GM12878 (cell line): ENCODE data around the gene FYB1. TPM values are rescaled to one million over a fixed set of nuclear protein-coding genes. Genes with fewer than 3 reads are reported as not detected.

ENCODE experiments used
- ATAC-seq: fragments of 200-7000 bp; cut with Tn5 transposase; 3 replicates; pipeline ENCODE4 v1.9.1; 2020; ENCODE audit warnings: mild to moderate bottlenecking, moderate library complexity
- BruUV-seq: library from RNA; stranded (reverse); fragments of 400-500 nt; replicated peaks from 2 replicates; lab custom pipeline; 2021; lab: Mats Ljungman, UMichigan
- CTCF ChIA-PET: fragments of 300-600 bp; sonication (Branson Sonifier 250); formaldehyde crosslinking; extraction: SDS; loops from one replicate; lab custom pipeline; 2021; ENCODE audit warnings: inconsistent platforms; lab: Yijun Ruan, JAX
- POLR2A ChIA-PET: fragments of 350-600 bp; formaldehyde crosslinking; extraction: SDS; loops from one replicate; lab custom pipeline; 2021; ENCODE audit warnings: inconsistent platforms; lab: Charles Lee
- RAD21 ChIA-PET: fragments of 300-600 bp; sonication (Branson Sonifier 250); formaldehyde crosslinking; loops from one replicate; lab custom pipeline; 2023; ENCODE audit warnings: antibody characterized with exemption; ENCODE audit not compliant: unreplicated experiment; lab: Charles Lee
- SMC1A ChIA-PET: fragments of 300-600 bp; sonication (Branson Sonifier 250); formaldehyde crosslinking; loops from one replicate; lab custom pipeline; 2023; ENCODE audit not compliant: unreplicated experiment, uncharacterized antibody; lab: Charles Lee
- DNase-seq: peaks from one replicate; pipeline ENCODE4 v3.0.0-alpha.2; 2011; ENCODE audit warnings: low read depth, low spot score
- FAIRE-seq: peaks from 3 replicates; lab custom pipeline; 2011; peaks lifted over from hg19 to GRCh38; lab: Jason Lieb, UNC
- H2AFZ ChIP-seq: 2 replicates; pipeline ENCODE4 v1.6.0; 2011; ENCODE audit warnings: low read depth, low read length, control low read depth; ENCODE audit not compliant: control insufficient read depth
- H3K27ac ChIP-seq: 2 replicates; pipeline ENCODE4 v1.5.1; 2011; ENCODE audit warnings: control low read depth; ENCODE audit not compliant: control insufficient read depth, insufficient read depth
- H3K27me3 ChIP-seq, 2 experiments: replicated peaks in 1 of 2; 2 replicates each; pipeline versions ENCODE4 v1.6.0 to v1.6.1; 2011; ENCODE audit warnings: low read length in 1 of 2; ENCODE audit not compliant: control insufficient read depth in 2 of 2, insufficient read depth in 2 of 2
- H3K36me3 ChIP-seq, 2 experiments: 2 replicates each; pipeline ENCODE4 v1.5.1; 2011; ENCODE audit warnings: low read length in 1 of 2; ENCODE audit not compliant: control insufficient read depth in 2 of 2, insufficient read depth in 2 of 2
- H3K4me1 ChIP-seq: 2 replicates; pipeline ENCODE4 v1.6.1; 2011; ENCODE audit warnings: mild to moderate bottlenecking, low read length, moderate library complexity, mixed read lengths; ENCODE audit not compliant: control insufficient read depth, insufficient read depth
- H3K4me2 ChIP-seq: 2 replicates; pipeline ENCODE4 v1.6.0; 2011; ENCODE audit warnings: control low read depth; ENCODE audit not compliant: control insufficient read depth, insufficient read depth
- H3K4me3 ChIP-seq: fragments of 200-600 bp; sonication (generic); 2 replicates; pipeline ENCODE4 v1.5.1; 2016
- H3K79me2 ChIP-seq: 2 replicates; pipeline ENCODE4 v1.6.0; 2011; ENCODE audit warnings: low read length; ENCODE audit not compliant: control insufficient read depth, insufficient read depth
- H3K9ac ChIP-seq: 2 replicates; pipeline ENCODE4 v1.8.0; 2011; ENCODE audit warnings: low read length, control low read depth, mixed read lengths; ENCODE audit not compliant: control insufficient read depth, insufficient read depth
- H3K9me3 ChIP-seq: replicated peaks from 3 replicates; pipeline ENCODE4 v1.5.1; 2011; ENCODE audit warnings: mild to moderate bottlenecking, low read length; ENCODE audit not compliant: control insufficient read depth, insufficient read depth
- H4K20me1 ChIP-seq: 2 replicates; pipeline ENCODE4 v1.6.0; 2011; ENCODE audit not compliant: control insufficient read depth, insufficient read depth
- MEF2A ChIP-seq: IDR thresholded peaks from 2 replicates; pipeline ENCODE4 v1.6.1; 2011; ENCODE audit warnings: low read depth, mild to moderate bottlenecking, low read length, moderate library complexity; ENCODE audit not compliant: insufficient read depth
- MEF2B ChIP-seq: fragments of 450-650 bp; IDR thresholded peaks from 2 replicates; pipeline ENCODE4 v1.6.1; 2018; ENCODE audit warnings: mild to moderate bottlenecking, moderate library complexity; ENCODE audit not compliant: partially characterized antibody, poor library complexity, severe bottlenecking
- NBN ChIP-seq: fragments of 450-650 bp; IDR thresholded peaks from 2 replicates; pipeline ENCODE4 v1.6.1; 2016
- ZBTB40 ChIP-seq: fragments of 450-650 bp; IDR thresholded peaks from 2 replicates; pipeline ENCODE4 v1.6.1; 2016; ENCODE audit warnings: mild to moderate bottlenecking, moderate library complexity, borderline replicate concordance
- WGBS: methylation state at CpG from one replicate; pipeline ENCODE4 v1.1.6; 2016; ENCODE audit warnings: low lambda C conversion rate; ENCODE audit not compliant: insufficient replicate concordance, insufficient coverage; ENCODE audit errors: missing lambda C conversion rate; 5-methylcytosine and 5-hydroxymethylcytosine counted together
- in situ Hi-C: fragments of 300-500 bp; cut with MboI; formaldehyde crosslinking; loops from 9 replicates; pipeline ENCODE4 v1.14.3; 2018; ENCODE audit warnings: mixed read lengths
- intact Hi-C: fragments of 100-400 bp; cut with micrococcal nuclease; formaldehyde crosslinking; loops from one replicate; pipeline ENCODE4 v1.14.2; 2022; ENCODE audit not compliant: unreplicated experiment
- polyA plus RNA-seq, 11 experiments: library from polyadenylated mRNA; depleted of rRNA in 4 of 11; unstranded in 6 of 11; stranded (reverse) in 5 of 11; fragments of >200 nt; fragmentation: Nextera tagmentation in 4 of 11; fragmentation: Illumina TruSeq in 1 of 11; extraction: Ambion mirVana in 4 of 11; extraction: Trizol in 1 of 11; gene quantifications; 1 replicate in 1 of 11; 2 replicates in 10 of 11; pipeline versions ENCODE4 v1.2.1 to v1.2.3, GENCODE V29; 2011 to 2016; ENCODE audit warnings: inconsistent platforms in 2 of 11, missing spikeins in 2 of 11, low read depth in 1 of 11
- total RNA-seq, 4 experiments: library from RNA; depleted of rRNA in 3 of 4; stranded (reverse); fragments of >200 nt in 3 of 4; fragmentation: Illumina TruSeq in 1 of 4; extraction: Trizol in 1 of 4; gene quantifications; 2 replicates each; pipeline versions ENCODE4 v1.2.1 to v1.2.3, GENCODE V29; 2013 to 2021

The FYB1 gene
- total and polyA plus RNA-seq, 10 of the 15 experiments (the other 5 are each of a cell fraction or from before 2014, with no cell fraction given), result 0.06 to 4.3 (median 0.25) TPM; not detected in 2

- ChIA-PET CTCF (interaction anchor here (2.5 kb wide), 1 partner anchor 23 kb away, joined by 8 read pairs; no protein-coding TSS in a partner anchor), SMC1A (no interaction called here)
- BruUV-seq, result no TSS peak
These were observed 161.0 kb downstream of the FYB1 start for GRCh38 chr5:39058178-39058921.

More at GRCh38 chr5:39058178-39058921, 161.0 kb downstream of the FYB1 start:
- H2AFZ ChIP-seq, result no peak overlapping the region
- H4K20me1 ChIP-seq, result no peaks in the 10 kb centered on the region
- TF ChIP-seq MEF2A (0 out of 2 replicates have a peak, but pooled peaks have one; percentile 6), MEF2B (peak; percentile 36), ZBTB40 (no peak), NBN (0 out of 2 replicates have a peak, but pooled peaks have one; percentile 15)
- TF ChIP-seq, all 136 proteins: peak for 3
- Histone ChIP-seq H3K4me3 (peak overlapping the region; percentile 58), H3K9me3 (no peaks in the 10 kb centered on the region), H3K79me2 (peaks cover 51% of the 10 kb centered on the region), H3K4me1 (peaks cover 8% of the 10 kb centered on the region; the same call in 1 of the 2 replicates), H3K4me2 (peak overlapping the region; percentile 54), H3K27me3 (no peaks in the 10 kb centered on the region), H3K36me3 (no peaks in the 10 kb centered on the region), H3K9ac (no peak overlapping the region), H3K27ac (peak overlapping the region; percentile 25; the same call in 1 of the 2 replicates)
- 70% methylated on average over 2 of the region's 2 CpGs for WGBS
- intact Hi-C loops (no loop called here), in situ Hi-C loops (no loop called here)
- DNase-seq, result no peak
- peak; percentile 57 for FAIRE-seq
- ATAC-seq, result peak; percentile 90
- POLR2A ChIA-PET, result no interaction called here
- RAD21 ChIA-PET, result no interaction called here
